Upper lobe of left lung (tissue), 6 donors: ENCODE results near the gene C1S. TPM values are rescaled to one million over a fixed set of nuclear protein-coding genes. Genes with fewer than 3 reads are reported as not detected.
A peak's percentile ranks its signal among the peaks of the same experiment; 100 is the strongest.

Experiments
- ATAC-seq, 2 donors: fragments of 200-7000 bp; cut with Tn5 transposase; one replicate each; pipeline ENCODE4 v1.9.1; 2022; ENCODE audit warnings: mild to moderate bottlenecking in 2 of 2, moderate library complexity in 2 of 2; ENCODE audit not compliant: low FRiP score in 2 of 2
- DNase-seq, 2 donors: peaks; one replicate each; pipeline ENCODE4 v3.0.0-alpha.2; 2019 to 2020
- H3K27ac ChIP-seq, 4 donors: fragments of 200-600 bp; sonication (generic); one replicate each; pipeline ENCODE4 v1.5.1; 2016 to 2019
- H3K27me3 ChIP-seq, 4 donors: fragments of 200-600 bp; sonication (generic); one replicate each; pipeline ENCODE4 v1.5.1; 2017 to 2019
- H3K36me3 ChIP-seq, 4 donors: fragments of 200-600 bp; sonication (generic); one replicate each; pipeline ENCODE4 v1.5.1; 2016 to 2019
- H3K4me1 ChIP-seq, 4 donors: fragments of 200-600 bp; sonication (generic); one replicate each; pipeline ENCODE4 v1.5.1; 2018 to 2019
- H3K4me3 ChIP-seq, 4 donors: fragments of 200-600 bp; sonication (generic); one replicate each; pipeline ENCODE4 v1.5.1; 2017 to 2019; ENCODE audit warnings: mild to moderate bottlenecking in 2 of 4, moderate library complexity in 1 of 4
- H3K9me3 ChIP-seq, 4 donors: fragments of 200-600 bp; sonication (generic); one replicate each; pipeline ENCODE4 v1.5.1; 2018 to 2019
- CTCF ChIP-seq, 6 experiments: fragments of 450-650 bp in 4 of 6; fragments of 200-600 bp in 2 of 6; sonication (generic) in 2 of 6; IDR thresholded peaks; one replicate each; pipeline ENCODE4 v1.5.1; 2016 to 2019; ENCODE audit warnings: antibody characterized with exemption in 6 of 6
- EP300 ChIP-seq, 4 donors: sonication (generic); formaldehyde crosslinking; IDR thresholded peaks; one replicate each; pipeline ENCODE4 v1.5.1; 2017; ENCODE audit warnings: antibody characterized with exemption in 4 of 4, control low read depth in 2 of 4
- POLR2A ChIP-seq, 4 donors: fragments of 450-650 bp; IDR thresholded peaks; one replicate each; pipeline ENCODE4 v1.5.1; 2016 to 2017; ENCODE audit warnings: antibody characterized with exemption in 4 of 4, mild to moderate bottlenecking in 2 of 4
- POLR2AphosphoS5 ChIP-seq, 2 donors: sonication (generic); formaldehyde crosslinking; IDR thresholded peaks; one replicate each; pipeline ENCODE4 v1.5.1; 2017; ENCODE audit warnings: antibody characterized with exemption in 2 of 2
- WGBS, 2 donors: methylation state at CpG; one replicate each; pipeline ENCODE4 v1.1.5; 2017 to 2018; 5-methylcytosine and 5-hydroxymethylcytosine counted together
- total RNA-seq, 6 donors: library from RNA; depleted of rRNA in 4 of 6; stranded (reverse); fragments of >200 nt in 4 of 6; gene quantifications; one replicate each; pipeline versions ENCODE4 v1.1.0 to v1.2.1, GENCODE V29; 2016 to 2021
- donor health status: DM: no; HTN: no; CAD: no; lungs with moderate emphysema.
- donor health status: DM: no; HTN: yes; CAD: no; lungs with severe emphysema.

The C1S gene
- total RNA-seq, 6 donors from 2014 or later = 146 to 338 (median 208) TPM

- Histone ChIP-seq H3K27ac (peak overlapping the region in 2 of 4 donors; percentile 0 to 30), H3K36me3 (peaks cover 0 to 25% (median 0%) of the 10 kb centered on the region in 4 donors), H3K27me3 (no peaks in the 10 kb centered on the region), H3K4me1 (no peaks in the 10 kb centered on the region), H3K4me3 (no peak overlapping the region), H3K9me3 (no peaks in the 10 kb centered on the region)
- TF ChIP-seq POLR2A (IDR thresholded peaks at IDR 0.05) = no peak
- TF ChIP-seq EP300 (IDR thresholded peaks at IDR 0.05) = no peak
- TF ChIP-seq POLR2AphosphoS5 (IDR thresholded peaks at IDR 0.05) = no peak
- no peak for TF ChIP-seq CTCF (IDR thresholded peaks at IDR 0.05)
- WGBS, 2 donors = 60 to 77% methylated on average over 11 of the region's 11 CpGs
- peak in 1 of 2 donors; percentile 35 for DNase-seq
- peak in 1 of 2 donors; percentile 10 for ATAC-seq
Observed at GRCh38 chr12:7068240-7068993, 7.9 kb downstream of the C1S start.

- DNase-seq (no peak), ATAC-seq (no peak)
- WGBS, 2 donors = 61 to 67% methylated on average over 2 of the region's 2 CpGs
- no peaks in the 10 kb centered on the region for H3K4me1 ChIP-seq
- H3K27me3 ChIP-seq = no peaks in the 10 kb centered on the region
- peak overlapping the region in 1 of 4 donors; percentile 0 for H3K27ac ChIP-seq
- TF ChIP-seq EP300 (IDR thresholded peaks at IDR 0.05) = no peak
- no peak for TF ChIP-seq POLR2AphosphoS5 (IDR thresholded peaks at IDR 0.05)
- no peak for TF ChIP-seq POLR2A (IDR thresholded peaks at IDR 0.05)
- H3K4me3 ChIP-seq = no peak overlapping the region
- H3K9me3 ChIP-seq = no peaks in the 10 kb centered on the region
- peaks cover 0 to 25% (median 0%) of the 10 kb centered on the region in 4 donors for H3K36me3 ChIP-seq
Observed at GRCh38 chr12:7068994-7069346, 8.5 kb downstream of the C1S start.

GRCh38 chr12:7069386-7069785 is 8.9 kb downstream of the C1S start:
- ATAC-seq (no peak), DNase-seq (no peak)
- no peak overlapping the region for H3K27ac ChIP-seq
- no peaks in the 10 kb centered on the region for H3K27me3 ChIP-seq
- no peaks in the 10 kb centered on the region for H3K9me3 ChIP-seq
- H3K4me3 ChIP-seq = no peak overlapping the region
- H3K4me1 ChIP-seq = no peaks in the 10 kb centered on the region
- H3K36me3 ChIP-seq = peaks cover 0 to 25% (median 0%) of the 10 kb centered on the region in 4 donors
- 91 to 92% methylated on average over 6 of the region's 6 CpGs for WGBS, 2 donors
- no peak for TF ChIP-seq EP300 (IDR thresholded peaks at IDR 0.05)
- TF ChIP-seq POLR2A (IDR thresholded peaks at IDR 0.05) = no peak
- no peak for TF ChIP-seq POLR2AphosphoS5 (IDR thresholded peaks at IDR 0.05)
- TF ChIP-seq CTCF (IDR thresholded peaks at IDR 0.05) = no peak

- no peaks in the 10 kb centered on the region for H3K9me3 ChIP-seq
- DNase-seq (no peak), ATAC-seq (no peak)
- peaks cover 0 to 13% (median 0%) of the 10 kb centered on the region in 4 donors for H3K36me3 ChIP-seq
- no peaks in the 10 kb centered on the region for H3K4me1 ChIP-seq
- no peaks in the 10 kb centered on the region for H3K27me3 ChIP-seq
- TF ChIP-seq CTCF (IDR thresholded peaks at IDR 0.05) (no peak), EP300 (IDR thresholded peaks at IDR 0.05) (no peak), POLR2AphosphoS5 (IDR thresholded peaks at IDR 0.05) (no peak), POLR2A (IDR thresholded peaks at IDR 0.05) (no peak)
- 90 to 91% methylated on average over 6 of the region's 6 CpGs for WGBS, 2 donors
- H3K27ac ChIP-seq = no peak overlapping the region
- no peak overlapping the region for H3K4me3 ChIP-seq
Observed at GRCh38 chr12:7072035-7072434, 11.5 kb downstream of the C1S start.

GRCh38 chr12:7072554-7072953 is 12.0 kb downstream of the C1S start:
- H3K27ac ChIP-seq = no peak overlapping the region
- WGBS, 2 donors = 88 to 91% methylated on average over 6 of the region's 6 CpGs
- no peaks in the 10 kb centered on the region for H3K27me3 ChIP-seq
- no peaks in the 10 kb centered on the region for H3K4me1 ChIP-seq
- H3K4me3 ChIP-seq = no peak overlapping the region
- no peaks in the 10 kb centered on the region for H3K9me3 ChIP-seq
- DNase-seq (no peak), ATAC-seq (no peak)
- peaks cover 0 to 13% (median 0%) of the 10 kb centered on the region in 4 donors for H3K36me3 ChIP-seq
- TF ChIP-seq POLR2A (IDR thresholded peaks at IDR 0.05) = no peak
- no peak for TF ChIP-seq CTCF (IDR thresholded peaks at IDR 0.05)
- TF ChIP-seq POLR2AphosphoS5 (IDR thresholded peaks at IDR 0.05) = no peak
- TF ChIP-seq EP300 (IDR thresholded peaks at IDR 0.05) = no peak
